ENCODE results near the gene ARL14.

The ARL14 gene

GRCh38 chr3:160676547-160677303 lies at the start of gene ARL14:
ARL14 (plus strand) TSS chr3:160677160; CDS start chr3:160677347, 187 bp downstream.
- DNase-seq, result no peak

- DNase-seq, result no peak
Measured at GRCh38 chr3:160629491-160629890, 47.5 kb upstream of the ARL14 start.

GRCh38 chr3:160633361-160634083 lies 43.4 kb upstream of the ARL14 start:
- no peak for DNase-seq

- DNase-seq, result no peak
Measured at GRCh38 chr3:160635213-160635612, 41.7 kb upstream of the ARL14 start.

- DNase-seq, result no peak
Measured at GRCh38 chr3:160637086-160637485, 39.9 kb upstream of the ARL14 start.

- no peak for DNase-seq
Measured at GRCh38 chr3:160638184-160638583, 38.8 kb upstream of the ARL14 start.

GRCh38 chr3:160641665-160642309 lies 35.2 kb upstream of the ARL14 start:
- no peak for DNase-seq

- DNase-seq, result no peak
Measured at GRCh38 chr3:160643994-160644393, 33.0 kb upstream of the ARL14 start.

- no peak for DNase-seq
Measured at GRCh38 chr3:160644491-160644890, 32.5 kb upstream of the ARL14 start.

- no peak for DNase-seq
Measured at GRCh38 chr3:160648701-160649100, 28.3 kb upstream of the ARL14 start.

GRCh38 chr3:160649596-160649995 lies 27.4 kb upstream of the ARL14 start:
- DNase-seq, result no peak

- no peak for DNase-seq
Measured at GRCh38 chr3:160653512-160653911, 23.4 kb upstream of the ARL14 start.

GRCh38 chr3:160660902-160661301 lies 16.1 kb upstream of the ARL14 start:
- DNase-seq, result no peak

- DNase-seq, result no peak
Measured at GRCh38 chr3:160661660-160662059, 15.3 kb upstream of the ARL14 start.

GRCh38 chr3:160665231-160665630 lies 11.7 kb upstream of the ARL14 start:
- no peak for DNase-seq

- DNase-seq, result no peak
Measured at GRCh38 chr3:160665784-160666526, 11.0 kb upstream of the ARL14 start.

- DNase-seq, result no peak
Measured at GRCh38 chr3:160667452-160667851, 9.5 kb upstream of the ARL14 start.

GRCh38 chr3:160668454-160668853 lies 8.5 kb upstream of the ARL14 start:
- DNase-seq, result no peak

- DNase-seq, result no peak
Measured at GRCh38 chr3:160671231-160671630, 5.7 kb upstream of the ARL14 start.

- DNase-seq, result no peak
Measured at GRCh38 chr3:160671995-160672394, 5.0 kb upstream of the ARL14 start.

GRCh38 chr3:160673188-160673587 lies 3.8 kb upstream of the ARL14 start:
- no peak for DNase-seq

- no peak for DNase-seq
Measured at GRCh38 chr3:160675566-160676124, 1.3 kb upstream of the ARL14 start.

GRCh38 chr3:160677459-160677881 lies 510 bp downstream of the ARL14 start:
- DNase-seq, result no peak
